Gastrocnemius medialis (tissue), 4 donors: ENCODE results near the gene PRKCH.
"Not testable (repeated sequence)": the region's sequence is repeated elsewhere in the genome, so short reads cannot be mapped to it uniquely, and the experiment has no call there.

Experiments used
- POLR2A ChIP-seq, 2 donors: fragments of 450-650 bp; IDR thresholded peaks; one replicate each; pipeline ENCODE4 v1.6.1; 2017; ENCODE audit warnings: antibody characterized with exemption in 2 of 2, mild to moderate bottlenecking in 2 of 2, moderate library complexity in 2 of 2
- TF ChIP-seq, protein P1 (sequence below), 5 experiments: fragments of 450-650 bp in 3 of 5; fragments of 200-600 bp in 2 of 5; sonication (generic) in 2 of 5; IDR thresholded peaks in 4 of 5; conservative IDR thresholded peaks in 1 of 5; 1 replicate in 4 of 5; 2 replicates in 1 of 5; pipeline ENCODE4 v1.5.1; 2016 to 2019; ENCODE audit warnings: antibody characterized with exemption in 5 of 5, mild to moderate bottlenecking in 3 of 5, moderate library complexity in 3 of 5

- TF ChIP-seq, protein P1, sequence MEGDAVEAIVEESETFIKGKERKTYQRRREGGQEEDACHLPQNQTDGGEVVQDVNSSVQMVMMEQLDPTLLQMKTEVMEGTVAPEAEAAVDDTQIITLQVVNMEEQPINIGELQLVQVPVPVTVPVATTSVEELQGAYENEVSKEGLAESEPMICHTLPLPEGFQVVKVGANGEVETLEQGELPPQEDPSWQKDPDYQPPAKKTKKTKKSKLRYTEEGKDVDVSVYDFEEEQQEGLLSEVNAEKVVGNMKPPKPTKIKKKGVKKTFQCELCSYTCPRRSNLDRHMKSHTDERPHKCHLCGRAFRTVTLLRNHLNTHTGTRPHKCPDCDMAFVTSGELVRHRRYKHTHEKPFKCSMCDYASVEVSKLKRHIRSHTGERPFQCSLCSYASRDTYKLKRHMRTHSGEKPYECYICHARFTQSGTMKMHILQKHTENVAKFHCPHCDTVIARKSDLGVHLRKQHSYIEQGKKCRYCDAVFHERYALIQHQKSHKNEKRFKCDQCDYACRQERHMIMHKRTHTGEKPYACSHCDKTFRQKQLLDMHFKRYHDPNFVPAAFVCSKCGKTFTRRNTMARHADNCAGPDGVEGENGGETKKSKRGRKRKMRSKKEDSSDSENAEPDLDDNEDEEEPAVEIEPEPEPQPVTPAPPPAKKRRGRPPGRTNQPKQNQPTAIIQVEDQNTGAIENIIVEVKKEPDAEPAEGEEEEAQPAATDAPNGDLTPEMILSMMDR (IDR thresholded peaks at IDR 0.05 in 4 of 5, conservative IDR thresholded peaks at IDR 0.05 in 1 of 5), result not testable (repeated sequence)
- not testable (repeated sequence) for TF ChIP-seq POLR2A (IDR thresholded peaks at IDR 0.05)
These were observed 143.4 kb downstream of the PRKCH start for GRCh38 chr14:61464539-61465320.
